HFFc6 (cell line): ENCODE data around the gene PDF. TPM values are rescaled to one million over a fixed set of nuclear protein-coding genes. Genes with fewer than 3 reads are reported as not detected.

Experiments
- DNase-seq: peaks from one replicate; pipeline ENCODE4 v3.0.0-alpha.2; 2018
- H3K27ac Mint-ChIP-seq: 2 replicates; pipeline ENCODE4 v1.8.0; 2020; ENCODE audit warnings: mild to moderate bottlenecking, mixed read lengths
- H3K27me3 Mint-ChIP-seq: 2 replicates; pipeline ENCODE4 v1.8.0; 2021; ENCODE audit warnings: mild to moderate bottlenecking, moderate library complexity, mixed read lengths; ENCODE audit not compliant: insufficient read depth
- H3K36me3 Mint-ChIP-seq: 2 replicates; pipeline ENCODE4 v1.8.0; 2021; ENCODE audit warnings: low read depth, mixed read lengths
- H3K4me1 Mint-ChIP-seq: 2 replicates; pipeline ENCODE4 v1.8.0; 2020; ENCODE audit warnings: low read depth, mixed read lengths
- H3K4me3 Mint-ChIP-seq: 2 replicates; pipeline ENCODE4 v1.8.0; 2020; ENCODE audit warnings: mild to moderate bottlenecking, moderate library complexity, mixed read lengths
- H3K9me3 Mint-ChIP-seq: 2 replicates; pipeline ENCODE4 v1.8.0; 2020; ENCODE audit warnings: mild to moderate bottlenecking, mixed read lengths
- CTCF ChIP-seq: fragments of 200-600 bp; sonication (generic); IDR thresholded peaks from 2 replicates; pipeline ENCODE4 v1.5.0; 2021; ENCODE audit warnings: antibody characterized with exemption, mild to moderate bottlenecking
- total RNA-seq, 6 experiments: library from RNA; stranded (reverse); fragmentation: NEBNext Ultra II Directional; extraction: Animal tissue kit (Norgen Biotek cat#: 25700); gene quantifications; 2 replicates in 1 of 6; 3 replicates in 5 of 6; pipeline ENCODE4 v1.2.3, GENCODE V29; 2021

Gene PDF
- total RNA-seq, 6 experiments from 2014 or later, result 14.5 to 21.1 (median 16.5) TPM

- Mint-ChIP-seq H3K9me3 (no peaks in the 10 kb centered on the region), H3K27me3 (peaks cover 8% of the 10 kb centered on the region), H3K4me1 (peaks cover 22% of the 10 kb centered on the region), H3K36me3 (peaks cover 29% of the 10 kb centered on the region), H3K27ac (no peak overlapping the region), H3K4me3 (no peak overlapping the region)
- DNase-seq, result no peak
- no peak for TF ChIP-seq CTCF
These were observed 15.9 kb downstream of the PDF start for GRCh38 chr16:69314534-69314933.

DNA sequence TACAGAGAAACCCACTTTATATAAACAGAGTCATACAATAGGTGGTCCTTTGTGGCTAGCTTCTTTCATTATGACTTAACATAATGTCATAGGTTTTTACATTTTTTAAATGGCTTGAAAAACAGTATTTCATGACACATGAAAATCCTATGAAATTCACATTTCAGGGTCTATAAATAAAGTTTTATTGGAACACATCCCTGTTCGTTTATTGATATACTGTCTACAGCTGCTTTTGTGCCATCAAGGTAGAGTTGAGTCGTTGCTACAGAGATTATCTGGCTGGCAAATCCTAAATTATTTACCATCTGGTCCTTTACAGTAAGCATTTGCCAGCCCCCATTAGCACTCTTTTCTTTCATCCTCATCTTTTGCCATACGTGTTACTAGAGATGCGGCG is 16.9 kb downstream of the PDF start:
- peaks cover 22% of the 10 kb centered on the region for H3K4me1 Mint-ChIP-seq
- DNase-seq, result no peak
- peak overlapping the region; percentile 38 for H3K4me3 Mint-ChIP-seq
- no peak for TF ChIP-seq CTCF
- peaks cover 12% of the 10 kb centered on the region for H3K27me3 Mint-ChIP-seq
- peak overlapping the region; percentile 4; the same call in 1 of the 2 replicates for H3K27ac Mint-ChIP-seq
- no peaks in the 10 kb centered on the region for H3K9me3 Mint-ChIP-seq
- peaks cover 26% of the 10 kb centered on the region for H3K36me3 Mint-ChIP-seq

- DNase-seq, result peak; percentile 11
- H3K27ac Mint-ChIP-seq, result peak overlapping the region; percentile 93
- H3K27me3 Mint-ChIP-seq, result peaks cover 12% of the 10 kb centered on the region
- H3K4me1 Mint-ChIP-seq, result peaks cover 22% of the 10 kb centered on the region
- no peaks in the 10 kb centered on the region for H3K9me3 Mint-ChIP-seq
- H3K4me3 Mint-ChIP-seq, result peak overlapping the region; percentile 99
- TF ChIP-seq CTCF, result no peak
- peaks cover 26% of the 10 kb centered on the region for H3K36me3 Mint-ChIP-seq
These were observed 18.6 kb downstream of the PDF start for GRCh38 chr16:69311533-69312387.

DNA sequence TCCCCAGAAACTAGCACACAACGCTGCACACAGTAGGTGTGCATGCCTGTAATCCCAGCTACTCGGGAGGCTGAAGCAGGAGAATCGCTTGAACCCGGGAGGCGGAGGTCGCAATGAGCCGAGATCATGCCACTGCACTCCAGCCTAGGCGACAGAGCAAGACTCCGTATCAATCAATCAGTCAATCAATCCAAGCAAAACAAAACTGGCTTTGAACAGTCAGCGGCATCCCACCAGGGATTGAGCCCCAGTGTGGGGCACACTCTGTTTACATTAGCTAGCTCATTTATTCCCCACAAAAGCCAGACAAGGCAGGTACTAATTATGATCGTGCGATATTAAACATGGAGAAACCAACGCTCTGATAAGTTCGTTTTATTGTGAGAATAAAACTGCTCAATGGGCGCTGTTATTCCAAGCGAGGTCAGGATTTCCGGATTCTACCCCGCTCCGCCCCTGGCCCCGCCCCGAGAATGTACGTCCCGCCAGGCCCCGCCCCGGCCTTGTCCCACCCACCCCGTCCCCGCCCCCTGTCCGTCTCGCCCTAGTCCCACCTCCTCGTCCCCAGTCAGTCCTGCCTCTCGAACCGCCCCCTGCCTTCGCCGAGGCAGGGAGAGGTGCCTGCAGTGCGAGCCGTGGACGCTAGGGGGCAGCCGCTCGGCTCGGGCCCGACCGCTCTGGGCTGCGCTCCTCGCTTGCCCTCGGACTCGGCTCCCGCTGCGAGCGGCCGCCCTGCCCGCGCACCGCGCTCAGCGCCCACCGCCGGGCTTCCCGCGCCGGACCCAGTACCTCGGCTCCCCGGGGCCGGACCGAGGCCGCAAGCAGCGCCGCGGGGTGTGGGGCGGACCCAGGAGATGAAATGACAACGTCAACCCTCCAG is 19.5 kb downstream of the PDF start, which contains the start of gene VPS4A:
VPS4A (plus strand) TSS at position 698 of the 880 bp plus-strand sequence; CDS start at position 860, 162 bp downstream.
- Mint-ChIP-seq H3K36me3 (peaks cover 26% of the 10 kb centered on the region), H3K4me1 (peaks cover 28% of the 10 kb centered on the region), H3K4me3 (peak within 1 kb of the TSS; percentile 99), H3K27me3 (peaks cover 12% of the 10 kb centered on the region), H3K9me3 (no peaks in the 10 kb centered on the region), H3K27ac (peak within 1 kb of the TSS; percentile 93)
- peak; percentile 91 for DNase-seq
- TF ChIP-seq CTCF, result peak; percentile 94

GRCh38 chr16:69309316-69309715 is 21.1 kb downstream of the PDF start:
- Mint-ChIP-seq H3K27me3 (peaks cover 12% of the 10 kb centered on the region), H3K27ac (peak overlapping the region; percentile 4; the same call in 1 of the 2 replicates), H3K4me1 (peaks cover 30% of the 10 kb centered on the region), H3K4me3 (no peak overlapping the region), H3K9me3 (no peaks in the 10 kb centered on the region), H3K36me3 (peaks cover 26% of the 10 kb centered on the region)
- TF ChIP-seq CTCF, result no peak
- DNase-seq, result no peak
